NT2/D1 (cell line): ENCODE data around the gene MORN5.

Experiments used
- SUZ12 ChIP-seq: IDR thresholded peaks from 2 replicates; pipeline ENCODE4 v1.6.1; 2011; ENCODE audit not compliant: insufficient read length, insufficient read depth; ENCODE audit errors: extremely low read depth
- YY1 ChIP-seq: IDR thresholded peaks from 2 replicates; pipeline ENCODE4 v1.6.1; 2011; ENCODE audit not compliant: insufficient read length, insufficient read depth

GRCh38 chr9:122220673-122221182 is 61.0 kb downstream of the MORN5 start:
- TF ChIP-seq YY1 (no peak), SUZ12 (peak; percentile 9)
